GM10248 (cell line): ENCODE results near the gene INHBA.

ENCODE experiments used
- CTCF ChIA-PET: fragments of 300-600 bp; sonication (Branson Sonifier 250); formaldehyde crosslinking; extraction: SDS; loops from one replicate; lab custom pipeline; 2021; ENCODE audit warnings: antibody characterized with exemption; lab: Yijun Ruan, JAX
- POLR2A ChIA-PET: fragments of 350-650 bp; sonication (Branson Sonifier 250); formaldehyde crosslinking; extraction: SDS; loops from one replicate; lab custom pipeline; 2020; ENCODE audit warnings: antibody characterized with exemption; lab: Yijun Ruan, JAX
- DNase-seq: peaks from one replicate; pipeline ENCODE4 v3.0.0; 2012; ENCODE audit errors: extremely low spot score
- CTCF ChIP-seq: IDR thresholded peaks from 2 replicates; pipeline ENCODE4 v1.5.1; 2012; ENCODE audit warnings: mild to moderate bottlenecking, low read depth; ENCODE audit errors: extremely low read depth, missing control alignments, control extremely low read depth

Gene INHBA

GRCh38 chr7:41731493-41732435 lies 28.9 kb upstream of the INHBA start:
- CTCF ChIA-PET, result interaction anchor here (1.9 kb wide), 1 partner anchor 12 kb away, joined by 4 read pairs; no protein-coding TSS in a partner anchor
- POLR2A ChIA-PET, result no interaction called here
- peak; percentile 52 for DNase-seq
- TF ChIP-seq CTCF, result peak; percentile 29

- no peak for DNase-seq
- no peak for TF ChIP-seq CTCF
- ChIA-PET POLR2A (no interaction called here), CTCF (interaction anchor here (1.0 to 1.5 kb wide), 3 partner anchors 13 to 1498 kb away, joined by 3 to 4 read pairs (median 4); no protein-coding TSS in a partner anchor)
These were observed 27.8 kb upstream of the INHBA start for GRCh38 chr7:41730668-41731067.

GRCh38 chr7:41730161-41730560 lies 27.3 kb upstream of the INHBA start:
- no peak for TF ChIP-seq CTCF
- no peak for DNase-seq
- ChIA-PET CTCF (interaction anchor here (1.0 to 1.5 kb wide), 3 partner anchors 13 to 1498 kb away, joined by 3 to 4 read pairs (median 4); no protein-coding TSS in a partner anchor), POLR2A (no interaction called here)

GRCh38 chr7:41729059-41729458 lies 26.2 kb upstream of the INHBA start:
- no peak for TF ChIP-seq CTCF
- DNase-seq, result no peak
- ChIA-PET POLR2A (no interaction called here), CTCF (interaction anchor here (2.1 kb wide), 1 partner anchor 24 kb away, joined by 4 read pairs; no protein-coding TSS in a partner anchor)

GRCh38 chr7:41725013-41725412 lies 22.1 kb upstream of the INHBA start:
- CTCF ChIA-PET, result interaction anchor here (1.6 to 2.5 kb wide), 4 partner anchors 9 to 28 kb away, joined by 4 to 10 read pairs (median 6); no protein-coding TSS in a partner anchor
- no peak for TF ChIP-seq CTCF
- DNase-seq, result no peak
- POLR2A ChIA-PET, result no interaction called here

GRCh38 chr7:41720886-41721285 lies 18.0 kb upstream of the INHBA start:
- TF ChIP-seq CTCF, result no peak
- no peak for DNase-seq
- CTCF ChIA-PET, result interaction anchor here (1.9 kb wide), 1 partner anchor 11 kb away, joined by 4 read pairs; no protein-coding TSS in a partner anchor
- POLR2A ChIA-PET, result no interaction called here
